ENCODE results near the gene GLT8D1. TPM values are rescaled to one million over a fixed set of nuclear protein-coding genes. Genes with fewer than 3 reads are reported as not detected.
A peak's percentile ranks its signal among the peaks of the same experiment; 100 is the strongest.
"Not testable (repeated sequence)": the region's sequence is repeated elsewhere in the genome, so short reads cannot be mapped to it uniquely, and the experiment has no call there.

The GLT8D1 gene
- 10 to 100 TPM; 37.8 to 38.3 TPM for total RNA-seq

- H3K27me3 Mint-ChIP-seq (ENCODE audit: low read depth), result no peaks in the 10 kb centered on the region
- H3K9me3 Mint-ChIP-seq, result no peaks in the 10 kb centered on the region
- peak within 1 kb of the TSS; percentile 98 for H3K4me3 Mint-ChIP-seq
- ATAC-seq (replicated peaks in 1 of 2), result peak; percentile 94 to 95
- peaks cover 42% of the 10 kb centered on the region for H3K4me1 Mint-ChIP-seq (ENCODE audit: low read depth)
- peaks cover 0 to 4% of the 10 kb centered on the region in 2 donors for H3K36me3 Mint-ChIP-seq (ENCODE audit: insufficient read depth in 2 of 2)
- H3K27ac Mint-ChIP-seq, result peak within 1 kb of the TSS; percentile 97
- DNase-seq, result peak; percentile 90 to 91
Measured at GRCh38 chr3:52705688-52706686, at the start of gene GLT8D1, which contains the start of gene SPCS1. Gene GLT8D1, minus strand, starts transcription at chr3:52705791. Its CDS starts 5,331 bp downstream, at chr3:52700460. Gene SPCS1, plus strand, starts transcription at chr3:52706106. Its CDS starts 141 bp downstream, at chr3:52706247.

- Mint-ChIP-seq H3K4me1 (ENCODE audit: low read depth) (peaks cover 3% of the 10 kb centered on the region), H3K4me3 (no peak overlapping the region), H3K27ac (no peak overlapping the region), H3K27me3 (ENCODE audit: low read depth) (no peaks in the 10 kb centered on the region), H3K36me3 (ENCODE audit: insufficient read depth in 2 of 2) (peaks cover 5 to 13% of the 10 kb centered on the region in 2 donors), H3K9me3 (no peaks in the 10 kb centered on the region)
- ATAC-seq (replicated peaks in 1 of 2) (no peak), DNase-seq (no peak)
Measured at GRCh38 chr3:52754373-52754772, 48.8 kb upstream of the GLT8D1 start.

GRCh38 chr3:52752045-52752660 lies 46.6 kb upstream of the GLT8D1 start:
- DNase-seq (no peak), ATAC-seq (replicated peaks in 1 of 2) (no peak)
- H3K36me3 Mint-ChIP-seq (ENCODE audit: insufficient read depth in 2 of 2), result peaks cover 0 to 10% of the 10 kb centered on the region in 2 donors
- no peaks in the 10 kb centered on the region for H3K4me1 Mint-ChIP-seq (ENCODE audit: low read depth)
- no peaks in the 10 kb centered on the region for H3K27me3 Mint-ChIP-seq (ENCODE audit: low read depth)
- H3K27ac Mint-ChIP-seq, result no peak overlapping the region
- no peak overlapping the region for H3K4me3 Mint-ChIP-seq
- H3K9me3 Mint-ChIP-seq, result no peaks in the 10 kb centered on the region

GRCh38 chr3:52743721-52744120 lies 38.1 kb upstream of the GLT8D1 start:
- ATAC-seq (replicated peaks in 1 of 2) (no peak), DNase-seq (no peak)
- Mint-ChIP-seq H3K27ac (no peak overlapping the region), H3K36me3 (ENCODE audit: insufficient read depth in 2 of 2) (peaks cover 3 to 11% of the 10 kb centered on the region in 2 donors), H3K9me3 (no peaks in the 10 kb centered on the region), H3K4me3 (no peak overlapping the region), H3K27me3 (ENCODE audit: low read depth) (no peaks in the 10 kb centered on the region), H3K4me1 (ENCODE audit: low read depth) (no peaks in the 10 kb centered on the region)

GRCh38 chr3:52743152-52743551 lies 37.6 kb upstream of the GLT8D1 start:
- H3K36me3 Mint-ChIP-seq (ENCODE audit: insufficient read depth in 2 of 2), result peaks cover 3 to 9% of the 10 kb centered on the region in 2 donors
- H3K4me3 Mint-ChIP-seq, result no peak overlapping the region
- no peaks in the 10 kb centered on the region for H3K9me3 Mint-ChIP-seq
- ATAC-seq (replicated peaks in 1 of 2) (no peak), DNase-seq (no peak)
- H3K27ac Mint-ChIP-seq, result no peak overlapping the region
- H3K4me1 Mint-ChIP-seq (ENCODE audit: low read depth), result no peaks in the 10 kb centered on the region
- H3K27me3 Mint-ChIP-seq (ENCODE audit: low read depth), result no peaks in the 10 kb centered on the region

GRCh38 chr3:52742418-52743041 lies 36.9 kb upstream of the GLT8D1 start:
- Mint-ChIP-seq H3K36me3 (ENCODE audit: insufficient read depth in 2 of 2) (peaks cover 3 to 9% of the 10 kb centered on the region in 2 donors), H3K4me1 (ENCODE audit: low read depth) (no peaks in the 10 kb centered on the region), H3K9me3 (no peaks in the 10 kb centered on the region), H3K27ac (no peak overlapping the region), H3K4me3 (no peak overlapping the region), H3K27me3 (ENCODE audit: low read depth) (no peaks in the 10 kb centered on the region)
- DNase-seq, result no peak
- ATAC-seq (replicated peaks in 1 of 2), result peak in 1 of 2 donors; percentile 45

- DNase-seq (no peak), ATAC-seq (replicated peaks in 1 of 2) (no peak)
- Mint-ChIP-seq H3K27ac (no peak overlapping the region), H3K27me3 (ENCODE audit: low read depth) (no peaks in the 10 kb centered on the region), H3K9me3 (no peaks in the 10 kb centered on the region), H3K4me3 (no peak overlapping the region), H3K4me1 (ENCODE audit: low read depth) (no peaks in the 10 kb centered on the region), H3K36me3 (ENCODE audit: insufficient read depth in 2 of 2) (peaks cover 3 to 16% of the 10 kb centered on the region in 2 donors)
Measured at GRCh38 chr3:52739730-52740129, 34.1 kb upstream of the GLT8D1 start.

- Mint-ChIP-seq H3K36me3 (ENCODE audit: insufficient read depth in 2 of 2) (peaks cover 26 to 56% of the 10 kb centered on the region in 2 donors), H3K9me3 (peaks cover 6 to 14% of the 10 kb centered on the region in 2 donors), H3K4me1 (ENCODE audit: low read depth) (peaks cover 19% of the 10 kb centered on the region), H3K27me3 (ENCODE audit: low read depth) (no peaks in the 10 kb centered on the region), H3K27ac (no peak overlapping the region), H3K4me3 (no peak overlapping the region)
- ATAC-seq (replicated peaks in 1 of 2), result no peak
- no peak for DNase-seq
Measured at GRCh38 chr3:52733256-52733891, 27.8 kb upstream of the GLT8D1 start.

- Mint-ChIP-seq H3K9me3 (peaks cover 6 to 14% of the 10 kb centered on the region in 2 donors), H3K36me3 (ENCODE audit: insufficient read depth in 2 of 2) (peaks cover 26 to 56% of the 10 kb centered on the region in 2 donors), H3K27me3 (ENCODE audit: low read depth) (no peaks in the 10 kb centered on the region), H3K27ac (no peak overlapping the region), H3K4me3 (no peak overlapping the region), H3K4me1 (ENCODE audit: low read depth) (peaks cover 19% of the 10 kb centered on the region)
- DNase-seq (no peak), ATAC-seq (replicated peaks in 1 of 2) (no peak)
Measured at GRCh38 chr3:52731590-52731989, 26.0 kb upstream of the GLT8D1 start.

- DNase-seq, result no peak
- no peaks in the 10 kb centered on the region for H3K27me3 Mint-ChIP-seq (ENCODE audit: low read depth)
- no peak for ATAC-seq (replicated peaks in 1 of 2)
- H3K9me3 Mint-ChIP-seq, result peaks cover 6 to 14% of the 10 kb centered on the region in 2 donors
- H3K36me3 Mint-ChIP-seq (ENCODE audit: insufficient read depth in 2 of 2), result peaks cover 26 to 52% of the 10 kb centered on the region in 2 donors
- peaks cover 19% of the 10 kb centered on the region for H3K4me1 Mint-ChIP-seq (ENCODE audit: low read depth)
- no peak overlapping the region for H3K4me3 Mint-ChIP-seq
- H3K27ac Mint-ChIP-seq, result no peak overlapping the region
Measured at GRCh38 chr3:52730681-52731080, 25.1 kb upstream of the GLT8D1 start.

- not testable (repeated sequence) for ATAC-seq (replicated peaks in 1 of 2); H3K4me3 Mint-ChIP-seq; H3K27me3 Mint-ChIP-seq (ENCODE audit: low read depth); H3K27ac Mint-ChIP-seq; DNase-seq
- Mint-ChIP-seq H3K36me3 (ENCODE audit: insufficient read depth in 2 of 2) (peaks cover 26 to 38% of the 10 kb centered on the region in 2 donors), H3K9me3 (peaks cover 6 to 14% of the 10 kb centered on the region in 2 donors), H3K4me1 (ENCODE audit: low read depth) (peaks cover 19% of the 10 kb centered on the region)
Measured at GRCh38 chr3:52728753-52729152, 23.2 kb upstream of the GLT8D1 start.

GRCh38 chr3:52724511-52724910 lies 18.9 kb upstream of the GLT8D1 start:
- Mint-ChIP-seq H3K27ac (no peak overlapping the region), H3K36me3 (ENCODE audit: insufficient read depth in 2 of 2) (peaks cover 6% of the 10 kb centered on the region in 2 donors), H3K4me3 (no peak overlapping the region), H3K27me3 (ENCODE audit: low read depth) (no peaks in the 10 kb centered on the region), H3K4me1 (ENCODE audit: low read depth) (peaks cover 23% of the 10 kb centered on the region), H3K9me3 (peaks cover 3% of the 10 kb centered on the region in 2 donors)
- DNase-seq, result no peak
- ATAC-seq (replicated peaks in 1 of 2), result no peak
